Hepatocyte (in vitro differentiated cells): ENCODE data around the gene PDLIM7. TPM values are rescaled to one million over a fixed set of nuclear protein-coding genes. Genes with fewer than 3 reads are reported as not detected.
"Not testable (repeated sequence)": the region's sequence is repeated elsewhere in the genome, so short reads cannot be mapped to it uniquely, and the experiment has no call there.

Experiments
- DNase-seq: peaks from one replicate; pipeline ENCODE4 v3.0.0-alpha.2; 2016; ENCODE audit warnings: low spot score
- H2AFZ ChIP-seq: fragments of 200-600 bp; sonication (generic); 2 replicates; pipeline ENCODE4 v1.6.0; 2016; ENCODE audit warnings: antibody characterized with exemption, mild to moderate bottlenecking
- H3K27ac ChIP-seq: fragments of 200-600 bp; sonication (generic); 2 replicates; pipeline ENCODE4 v1.5.1; 2016; ENCODE audit warnings: mild to moderate bottlenecking
- H3K27me3 ChIP-seq: fragments of 200-600 bp; sonication (generic); 2 replicates; pipeline ENCODE4 v1.6.1; 2016
- H3K36me3 ChIP-seq: fragments of 200-600 bp; sonication (generic); replicated peaks from 2 replicates; pipeline ENCODE4 v1.5.1; 2016; ENCODE audit warnings: low read depth; ENCODE audit not compliant: insufficient read depth
- H3K4me1 ChIP-seq: fragments of 200-600 bp; sonication (generic); 2 replicates; pipeline ENCODE4 v1.5.1; 2016; ENCODE audit warnings: mild to moderate bottlenecking, moderate library complexity; ENCODE audit not compliant: insufficient read depth
- H3K4me2 ChIP-seq: fragments of 200-600 bp; sonication (generic); 2 replicates; pipeline ENCODE4 v1.6.0; 2016
- H3K4me3 ChIP-seq: fragments of 200-600 bp; sonication (generic); 2 replicates; pipeline ENCODE4 v1.5.1; 2016; ENCODE audit warnings: mild to moderate bottlenecking
- H3K79me2 ChIP-seq: fragments of 200-600 bp; sonication (generic); 2 replicates; pipeline ENCODE4 v1.6.0; 2017; ENCODE audit warnings: mild to moderate bottlenecking
- H3K9me2 ChIP-seq: fragments of 200-600 bp; sonication (generic); replicated peaks from 2 replicates; pipeline ENCODE4 v1.6.0; 2017; ENCODE audit warnings: mild to moderate bottlenecking; ENCODE audit not compliant: insufficient read depth
- H3K9me3 ChIP-seq: fragments of 200-600 bp; sonication (generic); 2 replicates; pipeline ENCODE4 v1.5.1; 2016; ENCODE audit warnings: low read depth, mild to moderate bottlenecking
- H4K20me1 ChIP-seq: fragments of 200-600 bp; sonication (generic); 2 replicates; pipeline ENCODE4 v1.6.0; 2016; ENCODE audit warnings: mild to moderate bottlenecking; ENCODE audit not compliant: insufficient read depth, poor library complexity, severe bottlenecking
- CTCF ChIP-seq: fragments of 200-600 bp; sonication (generic); IDR thresholded peaks from 2 replicates; pipeline ENCODE4 v1.5.1; 2016; ENCODE audit warnings: antibody characterized with exemption, mild to moderate bottlenecking; ENCODE audit not compliant: poor library complexity
- EZH2 ChIP-seq: fragments of 200-600 bp; sonication (generic); IDR thresholded peaks from 2 replicates; pipeline ENCODE4 v1.6.1; 2016; ENCODE audit warnings: antibody characterized with exemption, mild to moderate bottlenecking, borderline replicate concordance
- EZH2phosphoT487 ChIP-seq: fragments of 200-600 bp; sonication (generic); IDR thresholded peaks from one replicate; pipeline ENCODE4 v1.6.1; 2018; ENCODE audit warnings: antibody characterized with exemption, mild to moderate bottlenecking, low read depth, moderate library complexity; ENCODE audit not compliant: unreplicated experiment, severe bottlenecking
- WGBS: methylation state at CpG from one replicate; pipeline ENCODE4 v1.1.6; 2016; ENCODE audit warnings: low lambda C conversion rate; ENCODE audit errors: missing lambda C conversion rate; 5-methylcytosine and 5-hydroxymethylcytosine counted together
- polyA plus RNA-seq: library from polyadenylated mRNA; unstranded; fragments of >200 nt; fragmentation: Nextera tagmentation; extraction: Ambion mirVana; gene quantifications from 2 replicates; pipeline ENCODE4 v1.2.1, GENCODE V29; 2016
- total RNA-seq: library from RNA; depleted of rRNA; stranded (reverse); fragments of >200 nt; gene quantifications from 2 replicates; pipeline ENCODE4 v1.2.3, GENCODE V29; 2014

The PDLIM7 gene
- total and polyA plus RNA-seq, 2 experiments from 2014 or later = 57.1 to 143 TPM

- Histone ChIP-seq H3K4me3 (no peak overlapping the region), H3K36me3 (no peaks in the 10 kb centered on the region), H3K27me3 (no peaks in the 10 kb centered on the region)
Measured at GRCh38 chr5:177535125-177535524, 37.7 kb upstream of the PDLIM7 start.

GRCh38 chr5:177534433-177534832 is 37.0 kb upstream of the PDLIM7 start:
- DNase-seq, H3K27me3 ChIP-seq, H3K9me2 ChIP-seq, H2AFZ ChIP-seq, H3K27ac ChIP-seq, H4K20me1 ChIP-seq, H3K4me2 ChIP-seq, H3K9me3 ChIP-seq, H3K4me3 ChIP-seq, H3K36me3 ChIP-seq: not testable (repeated sequence)
- peaks cover 46% of the 10 kb centered on the region for H3K79me2 ChIP-seq
- peaks cover 19% of the 10 kb centered on the region for H3K4me1 ChIP-seq
- 96% methylated on average over 7 of the region's 7 CpGs for WGBS

More at GRCh38 chr5:177535125-177535524, 37.7 kb upstream of the PDLIM7 start:
- DNase-seq = no peak
- no peaks in the 10 kb centered on the region for H3K9me2 ChIP-seq
- TF ChIP-seq EZH2 (no peak), CTCF (no peak), EZH2phosphoT487 (no peak)
- H2AFZ ChIP-seq = no peak overlapping the region
- no peak overlapping the region for H3K4me2 ChIP-seq
- peaks cover 52% of the 10 kb centered on the region for H3K79me2 ChIP-seq
- no peaks in the 10 kb centered on the region for H3K9me3 ChIP-seq
- H3K27ac ChIP-seq = no peak overlapping the region
- H3K4me1 ChIP-seq = peaks cover 19% of the 10 kb centered on the region
- H4K20me1 ChIP-seq = peaks cover 10% of the 10 kb centered on the region
- WGBS = 90% methylated on average over 7 of the region's 7 CpGs

GRCh38 chr5:177531209-177531940 is 34.0 kb upstream of the PDLIM7 start:
- 93% methylated on average over 23 of the region's 27 CpGs for WGBS
- Histone ChIP-seq H3K36me3 (no peaks in the 10 kb centered on the region), H2AFZ (no peak overlapping the region), H3K79me2 (peaks cover 31% of the 10 kb centered on the region), H4K20me1 (peaks cover 7% of the 10 kb centered on the region), H3K4me1 (no peaks in the 10 kb centered on the region), H3K4me2 (no peak overlapping the region), H3K9me3 (no peaks in the 10 kb centered on the region), H3K9me2 (no peaks in the 10 kb centered on the region), H3K27me3 (no peaks in the 10 kb centered on the region), H3K27ac (no peak overlapping the region), H3K4me3 (no peak overlapping the region)
- DNase-seq = no peak
- TF ChIP-seq EZH2 (no peak), CTCF (no peak), EZH2phosphoT487 (no peak)

- peaks cover 7% of the 10 kb centered on the region for H4K20me1 ChIP-seq
- H3K9me3 ChIP-seq = no peaks in the 10 kb centered on the region
- H3K79me2 ChIP-seq = peaks cover 23% of the 10 kb centered on the region
- no peaks in the 10 kb centered on the region for H3K4me1 ChIP-seq
- DNase-seq = no peak
- TF ChIP-seq EZH2phosphoT487 = no peak
- no peak overlapping the region for H3K27ac ChIP-seq
- no peak overlapping the region for H2AFZ ChIP-seq
- no peaks in the 10 kb centered on the region for H3K27me3 ChIP-seq
- 84% methylated on average over 3 of the region's 3 CpGs for WGBS
- H3K4me3 ChIP-seq = no peak overlapping the region
- H3K4me2 ChIP-seq = no peak overlapping the region
- H3K36me3 ChIP-seq = no peaks in the 10 kb centered on the region
- no peaks in the 10 kb centered on the region for H3K9me2 ChIP-seq
Measured at GRCh38 chr5:177530638-177531037, 33.2 kb upstream of the PDLIM7 start.
